Measurements from ENCODE around the gene VPS37B. TPM values are rescaled to one million over a fixed set of nuclear protein-coding genes. Genes with fewer than 3 reads are reported as not detected.

Gene VPS37B
- total RNA-seq, 1 experiment from 2014 or later, result 18.1 TPM

- TF ChIP-seq OVOL2 (CRISPR knock-in tag; IDR thresholded peaks at IDR 0.05; ENCODE audit: borderline replicate concordance), result no peak
These were observed 55.1 kb downstream of the VPS37B start (continued) for GRCh38 chr12:122840580-122841513.

GRCh38 chr12:122839907-122840554 lies 55.9 kb downstream of the VPS37B start:
- ChIA-PET CTCF (interaction anchor here (0.9 to 1.3 kb wide), 3 partner anchors 14 to 46 kb away, joined by 3 read pairs; no protein-coding TSS in a partner anchor), POLR2A (no interaction called here)
- H3K9me3 Mint-ChIP-seq, result no peaks in the 10 kb centered on the region; the same call in 1 of the 2 replicates
- TF ChIP-seq PREB (CRISPR knock-in tag; IDR thresholded peaks at IDR 0.05; ENCODE audit: borderline replicate concordance) (no peak), ZNF416 (CRISPR knock-in tag; IDR thresholded peaks at IDR 0.05) (no peak)
- no peak overlapping the region for H3K4me3 Mint-ChIP-seq
- H3K36me3 Mint-ChIP-seq, result peaks cover 3% of the 10 kb centered on the region; the same call in 1 of the 2 replicates
- no peak for ATAC-seq
- H3K4me1 Mint-ChIP-seq, result peaks cover 38% of the 10 kb centered on the region
- peaks cover 35% of the 10 kb centered on the region for H3K27me3 Mint-ChIP-seq (ENCODE audit: low read depth)
- no peak for DNase-seq (ENCODE audit: low spot score)
- no peak overlapping the region for H3K27ac Mint-ChIP-seq

GRCh38 chr12:122838841-122839240 lies 57.1 kb downstream of the VPS37B start:
- no peak overlapping the region for H3K4me3 Mint-ChIP-seq
- DNase-seq (ENCODE audit: low spot score) (no peak), ATAC-seq (no peak)
- H3K9me3 Mint-ChIP-seq, result no peaks in the 10 kb centered on the region; the same call in 1 of the 2 replicates
- H3K27me3 Mint-ChIP-seq (ENCODE audit: low read depth), result peaks cover 44% of the 10 kb centered on the region
- no peak overlapping the region for H3K27ac Mint-ChIP-seq
- ChIA-PET CTCF (no interaction called here), POLR2A (no interaction called here)
- peaks cover 3% of the 10 kb centered on the region; the same call in 1 of the 2 replicates for H3K36me3 Mint-ChIP-seq
- peaks cover 44% of the 10 kb centered on the region for H3K4me1 Mint-ChIP-seq
- TF ChIP-seq SMAD4 (CRISPR knock-in tag; IDR thresholded peaks at IDR 0.05), result no peak
- no peak for TF ChIP-seq OVOL2 (CRISPR knock-in tag; IDR thresholded peaks at IDR 0.05; ENCODE audit: borderline replicate concordance)
- no peak for TF ChIP-seq ZNF532 (CRISPR knock-in tag; IDR thresholded peaks at IDR 0.05; ENCODE audit: borderline replicate concordance)
- no peak for TF ChIP-seq ERG (CRISPR knock-in tag; IDR thresholded peaks at IDR 0.05)
- TF ChIP-seq ZNF219 (CRISPR knock-in tag; IDR thresholded peaks at IDR 0.05; ENCODE audit: borderline replicate concordance), result no peak
- TF ChIP-seq E2F1 (CRISPR knock-in tag; IDR thresholded peaks at IDR 0.05), result no peak
- TF ChIP-seq FOXP4 (CRISPR knock-in tag; IDR thresholded peaks at IDR 0.05), result no peak
- no peak for TF ChIP-seq CREM (CRISPR knock-in tag; IDR thresholded peaks at IDR 0.05)
- no peak for TF ChIP-seq ATF3 (CRISPR knock-in tag; conservative IDR thresholded peaks at IDR 0.05)
- no peak for TF ChIP-seq ZNF121 (CRISPR knock-in tag; IDR thresholded peaks at IDR 0.05)
- TF ChIP-seq RORB (CRISPR knock-in tag; IDR thresholded peaks at IDR 0.05), result no peak
- no peak for TF ChIP-seq MAX (CRISPR knock-in tag; IDR thresholded peaks at IDR 0.05)
- no peak for TF ChIP-seq ATF1 (CRISPR knock-in tag; IDR thresholded peaks at IDR 0.05)
